ENCODE results near the gene NOC4L. TPM values are rescaled to one million over a fixed set of nuclear protein-coding genes. Genes with fewer than 3 reads are reported as not detected.

The NOC4L gene
- total RNA-seq, 1 experiment from 2014 or later = 41.4 TPM

DNA sequence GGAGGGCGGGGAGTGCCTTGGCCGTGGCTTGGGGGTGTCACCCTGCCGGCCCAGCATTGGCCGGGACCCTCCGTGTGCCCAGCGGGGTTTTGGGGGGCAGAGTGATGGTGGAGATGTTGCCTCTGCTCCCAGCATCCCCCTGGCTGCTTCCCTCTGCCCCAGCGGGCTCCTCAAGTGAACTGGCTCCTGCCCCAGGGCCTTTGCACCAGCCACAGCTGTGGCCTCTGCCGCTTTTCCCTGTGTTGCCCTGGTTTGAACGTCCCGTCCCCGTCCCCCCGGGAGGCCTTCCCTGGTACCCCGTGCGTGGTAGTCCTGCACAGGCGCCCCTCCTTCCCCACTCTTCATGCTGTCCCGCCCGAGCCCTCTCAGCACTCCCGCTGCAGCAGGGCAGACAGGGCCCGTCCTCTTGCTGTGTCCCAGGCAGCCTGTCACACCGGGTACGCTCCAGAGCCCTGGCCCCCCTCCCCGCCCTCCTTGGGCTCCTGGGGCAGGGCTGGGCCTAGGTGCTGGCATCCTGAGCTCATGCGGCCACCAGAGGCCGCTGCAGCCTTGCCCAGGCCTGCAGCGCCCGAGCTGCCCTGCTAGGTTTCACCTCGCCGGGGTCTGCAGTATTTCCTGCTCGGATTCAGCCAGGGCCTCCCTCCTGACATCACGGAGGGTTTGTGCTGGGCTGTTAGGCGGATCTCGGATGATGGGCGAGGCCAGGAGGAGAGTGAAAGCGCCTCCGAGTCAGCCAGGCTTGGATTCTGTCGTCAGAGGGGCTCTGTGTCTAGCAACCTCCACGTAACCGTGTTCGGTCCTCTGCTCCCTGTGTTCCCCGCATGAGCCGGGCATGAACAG is 9.5 kb downstream of the NOC4L start:
- H3K9me3 Mint-ChIP-seq = no peaks in the 10 kb centered on the region
- DNase-seq (ENCODE audit: low spot score) (peak; percentile 88), ATAC-seq (peak; percentile 98)
- H3K27me3 Mint-ChIP-seq (ENCODE audit: low read depth) = no peaks in the 10 kb centered on the region
- TF ChIP-seq JUN (CRISPR knock-in tag; IDR thresholded peaks at IDR 0.05) (no peak), TCF7 (CRISPR knock-in tag; IDR thresholded peaks at IDR 0.05; ENCODE audit: low read depth) (no peak), RORB (CRISPR knock-in tag; IDR thresholded peaks at IDR 0.05) (no peak), ZNF416 (CRISPR knock-in tag; IDR thresholded peaks at IDR 0.05) (no peak), FOXP1 (CRISPR knock-in tag; IDR thresholded peaks at IDR 0.05; ENCODE audit: borderline replicate concordance) (peak; percentile 15; the same call in 1 of the 2 replicates), GTF2I (CRISPR knock-in tag; conservative IDR thresholded peaks at IDR 0.05) (peak; percentile 79), ZNF138 (CRISPR knock-in tag; conservative IDR thresholded peaks at IDR 0.05) (no peak), ZNF263 (CRISPR knock-in tag; IDR thresholded peaks at IDR 0.05; ENCODE audit: low read depth) (no peak), ZNF121 (CRISPR knock-in tag; IDR thresholded peaks at IDR 0.05) (0 out of 2 replicates have a peak, but pooled peaks have one; percentile 47), ZNF219 (CRISPR knock-in tag; IDR thresholded peaks at IDR 0.05; ENCODE audit: borderline replicate concordance) (no peak)
- TF ChIP-seq, protein P1, sequence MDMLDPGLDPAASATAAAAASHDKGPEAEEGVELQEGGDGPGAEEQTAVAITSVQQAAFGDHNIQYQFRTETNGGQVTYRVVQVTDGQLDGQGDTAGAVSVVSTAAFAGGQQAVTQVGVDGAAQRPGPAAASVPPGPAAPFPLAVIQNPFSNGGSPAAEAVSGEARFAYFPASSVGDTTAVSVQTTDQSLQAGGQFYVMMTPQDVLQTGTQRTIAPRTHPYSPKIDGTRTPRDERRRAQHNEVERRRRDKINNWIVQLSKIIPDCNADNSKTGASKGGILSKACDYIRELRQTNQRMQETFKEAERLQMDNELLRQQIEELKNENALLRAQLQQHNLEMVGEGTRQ (CRISPR knock-in tag; IDR thresholded peaks at IDR 0.05) = no peak
- TF ChIP-seq, protein P2, sequence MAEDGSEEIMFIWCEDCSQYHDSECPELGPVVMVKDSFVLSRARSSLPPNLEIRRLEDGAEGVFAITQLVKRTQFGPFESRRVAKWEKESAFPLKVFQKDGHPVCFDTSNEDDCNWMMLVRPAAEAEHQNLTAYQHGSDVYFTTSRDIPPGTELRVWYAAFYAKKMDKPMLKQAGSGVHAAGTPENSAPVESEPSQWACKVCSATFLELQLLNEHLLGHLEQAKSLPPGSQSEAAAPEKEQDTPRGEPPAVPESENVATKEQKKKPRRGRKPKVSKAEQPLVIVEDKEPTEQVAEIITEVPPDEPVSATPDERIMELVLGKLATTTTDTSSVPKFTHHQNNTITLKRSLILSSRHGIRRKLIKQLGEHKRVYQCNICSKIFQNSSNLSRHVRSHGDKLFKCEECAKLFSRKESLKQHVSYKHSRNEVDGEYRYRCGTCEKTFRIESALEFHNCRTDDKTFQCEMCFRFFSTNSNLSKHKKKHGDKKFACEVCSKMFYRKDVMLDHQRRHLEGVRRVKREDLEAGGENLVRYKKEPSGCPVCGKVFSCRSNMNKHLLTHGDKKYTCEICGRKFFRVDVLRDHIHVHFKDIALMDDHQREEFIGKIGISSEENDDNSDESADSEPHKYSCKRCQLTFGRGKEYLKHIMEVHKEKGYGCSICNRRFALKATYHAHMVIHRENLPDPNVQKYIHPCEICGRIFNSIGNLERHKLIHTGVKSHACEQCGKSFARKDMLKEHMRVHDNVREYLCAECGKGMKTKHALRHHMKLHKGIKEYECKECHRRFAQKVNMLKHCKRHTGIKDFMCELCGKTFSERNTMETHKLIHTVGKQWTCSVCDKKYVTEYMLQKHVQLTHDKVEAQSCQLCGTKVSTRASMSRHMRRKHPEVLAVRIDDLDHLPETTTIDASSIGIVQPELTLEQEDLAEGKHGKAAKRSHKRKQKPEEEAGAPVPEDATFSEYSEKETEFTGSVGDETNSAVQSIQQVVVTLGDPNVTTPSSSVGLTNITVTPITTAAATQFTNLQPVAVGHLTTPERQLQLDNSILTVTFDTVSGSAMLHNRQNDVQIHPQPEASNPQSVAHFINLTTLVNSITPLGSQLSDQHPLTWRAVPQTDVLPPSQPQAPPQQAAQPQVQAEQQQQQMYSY (CRISPR knock-in tag; IDR thresholded peaks at IDR 0.05) = no peak
- TF ChIP-seq, protein P3, sequence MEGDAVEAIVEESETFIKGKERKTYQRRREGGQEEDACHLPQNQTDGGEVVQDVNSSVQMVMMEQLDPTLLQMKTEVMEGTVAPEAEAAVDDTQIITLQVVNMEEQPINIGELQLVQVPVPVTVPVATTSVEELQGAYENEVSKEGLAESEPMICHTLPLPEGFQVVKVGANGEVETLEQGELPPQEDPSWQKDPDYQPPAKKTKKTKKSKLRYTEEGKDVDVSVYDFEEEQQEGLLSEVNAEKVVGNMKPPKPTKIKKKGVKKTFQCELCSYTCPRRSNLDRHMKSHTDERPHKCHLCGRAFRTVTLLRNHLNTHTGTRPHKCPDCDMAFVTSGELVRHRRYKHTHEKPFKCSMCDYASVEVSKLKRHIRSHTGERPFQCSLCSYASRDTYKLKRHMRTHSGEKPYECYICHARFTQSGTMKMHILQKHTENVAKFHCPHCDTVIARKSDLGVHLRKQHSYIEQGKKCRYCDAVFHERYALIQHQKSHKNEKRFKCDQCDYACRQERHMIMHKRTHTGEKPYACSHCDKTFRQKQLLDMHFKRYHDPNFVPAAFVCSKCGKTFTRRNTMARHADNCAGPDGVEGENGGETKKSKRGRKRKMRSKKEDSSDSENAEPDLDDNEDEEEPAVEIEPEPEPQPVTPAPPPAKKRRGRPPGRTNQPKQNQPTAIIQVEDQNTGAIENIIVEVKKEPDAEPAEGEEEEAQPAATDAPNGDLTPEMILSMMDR (IDR thresholded peaks at IDR 0.05) = peak; percentile 83
- TF ChIP-seq, protein P4, sequence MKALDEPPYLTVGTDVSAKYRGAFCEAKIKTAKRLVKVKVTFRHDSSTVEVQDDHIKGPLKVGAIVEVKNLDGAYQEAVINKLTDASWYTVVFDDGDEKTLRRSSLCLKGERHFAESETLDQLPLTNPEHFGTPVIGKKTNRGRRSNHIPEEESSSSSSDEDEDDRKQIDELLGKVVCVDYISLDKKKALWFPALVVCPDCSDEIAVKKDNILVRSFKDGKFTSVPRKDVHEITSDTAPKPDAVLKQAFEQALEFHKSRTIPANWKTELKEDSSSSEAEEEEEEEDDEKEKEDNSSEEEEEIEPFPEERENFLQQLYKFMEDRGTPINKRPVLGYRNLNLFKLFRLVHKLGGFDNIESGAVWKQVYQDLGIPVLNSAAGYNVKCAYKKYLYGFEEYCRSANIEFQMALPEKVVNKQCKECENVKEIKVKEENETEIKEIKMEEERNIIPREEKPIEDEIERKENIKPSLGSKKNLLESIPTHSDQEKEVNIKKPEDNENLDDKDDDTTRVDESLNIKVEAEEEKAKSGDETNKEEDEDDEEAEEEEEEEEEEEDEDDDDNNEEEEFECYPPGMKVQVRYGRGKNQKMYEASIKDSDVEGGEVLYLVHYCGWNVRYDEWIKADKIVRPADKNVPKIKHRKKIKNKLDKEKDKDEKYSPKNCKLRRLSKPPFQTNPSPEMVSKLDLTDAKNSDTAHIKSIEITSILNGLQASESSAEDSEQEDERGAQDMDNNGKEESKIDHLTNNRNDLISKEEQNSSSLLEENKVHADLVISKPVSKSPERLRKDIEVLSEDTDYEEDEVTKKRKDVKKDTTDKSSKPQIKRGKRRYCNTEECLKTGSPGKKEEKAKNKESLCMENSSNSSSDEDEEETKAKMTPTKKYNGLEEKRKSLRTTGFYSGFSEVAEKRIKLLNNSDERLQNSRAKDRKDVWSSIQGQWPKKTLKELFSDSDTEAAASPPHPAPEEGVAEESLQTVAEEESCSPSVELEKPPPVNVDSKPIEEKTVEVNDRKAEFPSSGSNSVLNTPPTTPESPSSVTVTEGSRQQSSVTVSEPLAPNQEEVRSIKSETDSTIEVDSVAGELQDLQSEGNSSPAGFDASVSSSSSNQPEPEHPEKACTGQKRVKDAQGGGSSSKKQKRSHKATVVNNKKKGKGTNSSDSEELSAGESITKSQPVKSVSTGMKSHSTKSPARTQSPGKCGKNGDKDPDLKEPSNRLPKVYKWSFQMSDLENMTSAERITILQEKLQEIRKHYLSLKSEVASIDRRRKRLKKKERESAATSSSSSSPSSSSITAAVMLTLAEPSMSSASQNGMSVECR (CRISPR knock-in tag; IDR thresholded peaks at IDR 0.05; ENCODE audit: borderline replicate concordance) = no peak
- TF ChIP-seq, protein P5, sequence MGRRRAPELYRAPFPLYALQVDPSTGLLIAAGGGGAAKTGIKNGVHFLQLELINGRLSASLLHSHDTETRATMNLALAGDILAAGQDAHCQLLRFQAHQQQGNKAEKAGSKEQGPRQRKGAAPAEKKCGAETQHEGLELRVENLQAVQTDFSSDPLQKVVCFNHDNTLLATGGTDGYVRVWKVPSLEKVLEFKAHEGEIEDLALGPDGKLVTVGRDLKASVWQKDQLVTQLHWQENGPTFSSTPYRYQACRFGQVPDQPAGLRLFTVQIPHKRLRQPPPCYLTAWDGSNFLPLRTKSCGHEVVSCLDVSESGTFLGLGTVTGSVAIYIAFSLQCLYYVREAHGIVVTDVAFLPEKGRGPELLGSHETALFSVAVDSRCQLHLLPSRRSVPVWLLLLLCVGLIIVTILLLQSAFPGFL (CRISPR knock-in tag; IDR thresholded peaks at IDR 0.05; ENCODE audit: borderline replicate concordance) = no peak
- TF ChIP-seq, protein P6, sequence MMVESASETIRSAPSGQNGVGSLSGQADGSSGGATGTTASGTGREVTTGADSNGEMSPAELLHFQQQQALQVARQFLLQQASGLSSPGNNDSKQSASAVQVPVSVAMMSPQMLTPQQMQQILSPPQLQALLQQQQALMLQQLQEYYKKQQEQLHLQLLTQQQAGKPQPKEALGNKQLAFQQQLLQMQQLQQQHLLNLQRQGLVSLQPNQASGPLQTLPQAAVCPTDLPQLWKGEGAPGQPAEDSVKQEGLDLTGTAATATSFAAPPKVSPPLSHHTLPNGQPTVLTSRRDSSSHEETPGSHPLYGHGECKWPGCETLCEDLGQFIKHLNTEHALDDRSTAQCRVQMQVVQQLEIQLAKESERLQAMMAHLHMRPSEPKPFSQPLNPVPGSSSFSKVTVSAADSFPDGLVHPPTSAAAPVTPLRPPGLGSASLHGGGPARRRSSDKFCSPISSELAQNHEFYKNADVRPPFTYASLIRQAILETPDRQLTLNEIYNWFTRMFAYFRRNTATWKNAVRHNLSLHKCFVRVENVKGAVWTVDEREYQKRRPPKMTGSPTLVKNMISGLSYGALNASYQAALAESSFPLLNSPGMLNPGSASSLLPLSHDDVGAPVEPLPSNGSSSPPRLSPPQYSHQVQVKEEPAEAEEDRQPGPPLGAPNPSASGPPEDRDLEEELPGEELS (CRISPR knock-in tag; IDR thresholded peaks at IDR 0.05) = 0 out of 2 replicates have a peak, but pooled peaks have one; percentile 22
- TF ChIP-seq, protein P7, sequence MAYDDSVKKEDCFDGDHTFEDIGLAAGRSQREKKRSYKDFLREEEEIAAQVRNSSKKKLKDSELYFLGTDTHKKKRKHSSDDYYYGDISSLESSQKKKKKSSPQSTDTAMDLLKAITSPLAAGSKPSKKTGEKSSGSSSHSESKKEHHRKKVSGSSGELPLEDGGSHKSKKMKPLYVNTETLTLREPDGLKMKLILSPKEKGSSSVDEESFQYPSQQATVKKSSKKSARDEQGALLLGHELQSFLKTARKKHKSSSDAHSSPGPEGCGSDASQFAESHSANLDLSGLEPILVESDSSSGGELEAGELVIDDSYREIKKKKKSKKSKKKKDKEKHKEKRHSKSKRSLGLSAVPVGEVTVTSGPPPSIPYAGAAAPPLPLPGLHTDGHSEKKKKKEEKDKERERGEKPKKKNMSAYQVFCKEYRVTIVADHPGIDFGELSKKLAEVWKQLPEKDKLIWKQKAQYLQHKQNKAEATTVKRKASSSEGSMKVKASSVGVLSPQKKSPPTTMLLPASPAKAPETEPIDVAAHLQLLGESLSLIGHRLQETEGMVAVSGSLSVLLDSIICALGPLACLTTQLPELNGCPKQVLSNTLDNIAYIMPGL (CRISPR knock-in tag; IDR thresholded peaks at IDR 0.05) = peak; percentile 82; the same call in 1 of the 2 replicates
- H3K27ac Mint-ChIP-seq = no peak overlapping the region
- H3K4me1 Mint-ChIP-seq = no peaks in the 10 kb centered on the region
- ChIA-PET CTCF (interaction anchor here (0.5 to 2.0 kb wide), 45 partner anchors 9 to 1174 kb away, joined by 3 to 37 read pairs (median 4); partner anchors contain the start of genes DDX51, GALNT9 and NOC4L), POLR2A (interaction anchor here (0.9 kb wide), 2 partner anchors 25 to 260 kb away, joined by 3 to 4 read pairs; no protein-coding TSS in a partner anchor)
- no peak overlapping the region for H3K4me3 Mint-ChIP-seq
- H3K36me3 Mint-ChIP-seq = no peaks in the 10 kb centered on the region
